Thyroid gland (tissue), 4 donors: ENCODE measurements around the gene OR13G1. TPM values are rescaled to one million over a fixed set of nuclear protein-coding genes. Genes with fewer than 3 reads are reported as not detected.
A peak's percentile ranks its signal among the peaks of the same experiment; 100 is the strongest.

Source experiments
- DNase-seq, 2 donors: peaks; one replicate each; pipeline ENCODE4 v3.0.0-alpha.2; 2019
- H3K27ac ChIP-seq, 3 donors: fragments of 200-600 bp; sonication (generic); 1 replicate in 2 of 3; 2 replicates in 1 of 3; pipeline ENCODE4 v1.5.1; 2016 to 2019; ENCODE audit warnings: mild to moderate bottlenecking in 1 of 3, moderate library complexity in 1 of 3
- H3K27me3 ChIP-seq: fragments of 200-600 bp; sonication (generic); one replicate; pipeline ENCODE4 v1.5.1; 2019
- H3K36me3 ChIP-seq, 2 donors: fragments of 200-600 bp; sonication (generic); one replicate each; pipeline ENCODE4 v1.5.1; 2016 to 2019
- H3K4me1 ChIP-seq, 2 donors: fragments of 200-600 bp; sonication (generic); one replicate each; pipeline ENCODE4 v1.5.1; 2017 to 2019
- H3K4me3 ChIP-seq, 3 donors: fragments of 200-600 bp; sonication (generic); replicated peaks in 1 of 3; 1 replicate in 2 of 3; 2 replicates in 1 of 3; pipeline ENCODE4 v1.5.1; 2016; ENCODE audit warnings: mild to moderate bottlenecking in 1 of 3
- H3K9me3 ChIP-seq: fragments of 200-600 bp; sonication (generic); one replicate; pipeline ENCODE4 v1.5.1; 2017
- CTCF ChIP-seq, 6 experiments: fragments of 200-600 bp in 3 of 6; fragments of 450-650 bp in 3 of 6; sonication (generic) in 3 of 6; IDR thresholded peaks; one replicate each; pipeline ENCODE4 v1.5.1; 2016 to 2019; ENCODE audit warnings: antibody characterized with exemption in 6 of 6, mild to moderate bottlenecking in 2 of 6, inconsistent platforms in 1 of 6, moderate library complexity in 1 of 6
- POLR2A ChIP-seq, 2 donors: fragments of 450-650 bp; IDR thresholded peaks; one replicate each; pipeline ENCODE4 v1.6.1; 2017; ENCODE audit warnings: antibody characterized with exemption in 2 of 2, mild to moderate bottlenecking in 2 of 2, moderate library complexity in 1 of 2
- WGBS, 2 donors: methylation state at CpG; one replicate each; pipeline ENCODE4 v1.1.5; 2017; 5-methylcytosine and 5-hydroxymethylcytosine counted together
- intact Hi-C: fragments of 100-400 bp; cut with DNase I; formaldehyde crosslinking; loops from one replicate; pipeline ENCODE4 v1.15.1; 2023
- total RNA-seq, 4 donors: library from RNA; depleted of rRNA; stranded (reverse); fragments of >200 nt; gene quantifications; one replicate each; pipeline ENCODE4 v1.2.3, GENCODE V29; 2016

OR13G1 gene
- total RNA-seq, 4 donors from 2014 or later: not detected

- TF ChIP-seq POLR2A (IDR thresholded peaks at IDR 0.05) (no peak), CTCF (IDR thresholded peaks at IDR 0.05) (no peak)
These were observed 31.7 kb downstream of the OR13G1 start for GRCh38 chr1:247647864-247648263.

GRCh38 chr1:247646867-247647266 is 32.7 kb downstream of the OR13G1 start:
- no peak overlapping the region for H3K27ac ChIP-seq
- H3K9me3 ChIP-seq: no peaks in the 10 kb centered on the region
- TF ChIP-seq POLR2A (IDR thresholded peaks at IDR 0.05) (no peak), CTCF (IDR thresholded peaks at IDR 0.05) (no peak)
- no peaks in the 10 kb centered on the region for H3K27me3 ChIP-seq
- no peak overlapping the region for H3K4me3 ChIP-seq
- H3K36me3 ChIP-seq: no peaks in the 10 kb centered on the region
- intact Hi-C loops: no loop called here
- 90 to 96% methylated on average over 4 of the region's 4 CpGs for WGBS, 2 donors
- H3K4me1 ChIP-seq: peaks cover 0 to 9% of the 10 kb centered on the region in 2 donors
- no peak for DNase-seq

More at GRCh38 chr1:247647864-247648263, 31.7 kb downstream of the OR13G1 start:
- Histone ChIP-seq H3K4me3 (no peak overlapping the region), H3K36me3 (no peaks in the 10 kb centered on the region), H3K27me3 (no peaks in the 10 kb centered on the region), H3K27ac (no peak overlapping the region), H3K4me1 (peaks cover 0 to 9% of the 10 kb centered on the region in 2 donors), H3K9me3 (no peaks in the 10 kb centered on the region)
- peak; percentile 50 to 59 for DNase-seq
- intact Hi-C loops: no loop called here
- WGBS, 2 donors: 1 to 2% methylated on average over 2 of the region's 2 CpGs

DNA sequence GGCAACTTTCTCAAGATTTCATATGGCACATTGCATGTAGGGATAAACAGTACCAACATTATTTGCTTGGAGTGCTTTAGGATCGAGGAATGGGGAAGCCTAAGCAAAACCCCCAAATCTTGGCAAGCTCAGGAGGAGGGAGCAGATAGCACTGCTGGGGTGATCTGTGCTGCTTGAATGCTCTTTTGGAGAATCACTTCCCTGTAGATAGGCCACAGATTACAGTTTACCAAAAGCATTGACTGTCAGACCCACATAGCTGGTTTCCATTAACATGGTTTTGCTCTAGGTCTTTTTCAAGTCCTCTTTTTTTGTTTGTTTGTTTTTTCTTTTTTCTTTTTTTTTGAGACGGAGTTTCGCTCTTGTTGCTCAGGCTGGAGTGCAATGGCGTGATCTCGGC is 36.8 kb downstream of the OR13G1 start:
- Histone ChIP-seq H3K4me3 (no peak overlapping the region), H3K27me3 (no peaks in the 10 kb centered on the region), H3K4me1 (peaks cover 0 to 3% of the 10 kb centered on the region in 2 donors), H3K9me3 (no peaks in the 10 kb centered on the region), H3K36me3 (no peaks in the 10 kb centered on the region), H3K27ac (no peak overlapping the region)
- WGBS, 2 donors: 86 to 87% methylated on average over 5 of the region's 5 CpGs
- intact Hi-C loops: no loop called here
- DNase-seq: no peak
- TF ChIP-seq POLR2A (IDR thresholded peaks at IDR 0.05) (no peak), CTCF (IDR thresholded peaks at IDR 0.05) (no peak)

DNA sequence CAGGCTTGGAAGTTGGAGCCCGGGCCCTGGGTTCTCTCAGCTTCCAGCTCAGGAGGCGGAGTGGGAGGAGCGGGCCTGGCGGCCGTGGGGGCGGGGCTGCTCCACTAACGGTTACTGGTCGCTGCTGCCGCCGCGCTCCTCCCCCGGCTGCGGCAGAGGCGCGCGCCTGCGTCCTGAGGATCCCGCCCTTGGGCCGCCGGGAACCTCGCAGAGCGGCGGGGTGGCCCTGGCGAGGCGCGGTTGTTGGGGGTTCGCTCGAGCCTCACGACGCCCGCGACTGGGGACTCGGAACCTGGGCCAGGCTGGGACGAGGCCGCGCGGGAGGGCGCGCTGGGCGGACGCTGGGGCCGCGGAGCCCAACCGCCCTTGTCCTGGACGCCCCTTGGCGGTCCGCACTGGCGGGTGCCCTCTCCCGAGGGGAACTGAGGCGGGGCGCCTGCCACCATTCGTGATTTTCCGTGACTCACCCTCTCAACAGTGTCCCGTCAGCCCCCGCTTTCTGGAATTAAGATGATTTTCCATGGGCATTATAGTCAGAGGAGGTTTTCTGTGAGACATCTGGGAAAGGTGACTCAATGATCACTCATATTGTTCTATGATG is 40.1 kb downstream of the OR13G1 start:
- no peaks in the 10 kb centered on the region for H3K9me3 ChIP-seq
- TF ChIP-seq CTCF (IDR thresholded peaks at IDR 0.05) (no peak), POLR2A (IDR thresholded peaks at IDR 0.05) (peak in 1 of 2 donors; percentile 57)
- no peaks in the 10 kb centered on the region for H3K27me3 ChIP-seq
- H3K4me1 ChIP-seq: no peaks in the 10 kb centered on the region
- peak; percentile 82 to 89 for DNase-seq
- WGBS, 2 donors: 14 to 18% methylated on average over 33 to 37 of the region's 55 CpGs
- H3K27ac ChIP-seq: peak overlapping the region in 1 of 3 donors; percentile 10
- no peaks in the 10 kb centered on the region for H3K36me3 ChIP-seq
- H3K4me3 ChIP-seq: peak overlapping the region in 1 of 3 donors; percentile 37
- intact Hi-C loops: no loop called here

GRCh38 chr1:247638781-247639180 is 40.8 kb downstream of the OR13G1 start:
- Histone ChIP-seq H3K27ac (no peak overlapping the region), H3K4me1 (no peaks in the 10 kb centered on the region), H3K9me3 (no peaks in the 10 kb centered on the region), H3K27me3 (no peaks in the 10 kb centered on the region), H3K4me3 (peak overlapping the region in 1 of 3 donors; percentile 37), H3K36me3 (no peaks in the 10 kb centered on the region)
- intact Hi-C loops: no loop called here
- WGBS, 2 donors: 83 to 88% methylated on average over 6 of the region's 6 CpGs
- DNase-seq: no peak
- TF ChIP-seq POLR2A (IDR thresholded peaks at IDR 0.05) (no peak), CTCF (IDR thresholded peaks at IDR 0.05) (no peak)
